IMR-90 (cell line): ENCODE measurements around the gene CEP20. TPM values are rescaled to one million over a fixed set of nuclear protein-coding genes. Genes with fewer than 3 reads are reported as not detected.
A peak's percentile ranks its signal among the peaks of the same experiment; 100 is the strongest.

ENCODE experiments used
- ATAC-seq: fragments of 200-7000 bp; cut with Tn5 transposase; 2 replicates; pipeline ENCODE4 v1.9.1; 2020; ENCODE audit warnings: low read depth, mild to moderate bottlenecking, moderate library complexity
- BruUV-seq: library from RNA; stranded (reverse); fragments of 400-500 nt; replicated peaks from 2 replicates; lab custom pipeline; 2021; lab: Mats Ljungman, UMichigan
- CTCF ChIA-PET: fragments of 300-600 bp; formaldehyde crosslinking; extraction: SDS; loops from one replicate; lab custom pipeline; 2021; ENCODE audit warnings: antibody characterized with exemption; lab: Yijun Ruan, JAX
- POLR2A ChIA-PET: fragments of 300-600 bp; sonication (Branson Sonifier 250); formaldehyde crosslinking; loops from one replicate; lab custom pipeline; 2022; ENCODE audit warnings: antibody characterized with exemption; ENCODE audit not compliant: unreplicated experiment; lab: Charles Lee
- DNase-seq: peaks from one replicate; pipeline ENCODE4 v3.0.0; 2013
- H2AFZ ChIP-seq: replicated peaks from 2 replicates; pipeline ENCODE3; 2013; ENCODE audit warnings: low read length, mild to moderate bottlenecking; ENCODE audit not compliant: poor library complexity
- H2AK5ac ChIP-seq: 2 replicates; pipeline ENCODE4 v1.6.1; 2013; ENCODE audit warnings: low read depth, low read length, inconsistent platforms
- H2AK9ac ChIP-seq: replicated peaks from 2 replicates; pipeline ENCODE3; 2013; ENCODE audit warnings: mild to moderate bottlenecking, low read depth, low read length, moderate library complexity; ENCODE audit not compliant: poor library complexity
- H2BK120ac ChIP-seq: 2 replicates; pipeline ENCODE4 v1.6.1; 2013; ENCODE audit warnings: low read depth, low read length, inconsistent platforms
- H2BK15ac ChIP-seq: 3 replicates; pipeline ENCODE4 v1.6.1; 2013; ENCODE audit warnings: low read depth, low read length, inconsistent platforms
- H2BK20ac ChIP-seq: 2 replicates; pipeline ENCODE4 v1.6.1; 2013; ENCODE audit warnings: low read depth, mild to moderate bottlenecking, inconsistent platforms, low read length, moderate library complexity
- H2BK5ac ChIP-seq: 2 replicates; pipeline ENCODE4 v1.6.1; 2013; ENCODE audit warnings: mild to moderate bottlenecking, low read depth, low read length, inconsistent platforms; ENCODE audit not compliant: poor library complexity, severe bottlenecking
- H3K14ac ChIP-seq: replicated peaks from 2 replicates; pipeline ENCODE4 v1.6.1; 2013; ENCODE audit warnings: low read depth, low read length, inconsistent platforms
- H3K18ac ChIP-seq: 2 replicates; pipeline ENCODE4 v1.6.1; 2013; ENCODE audit warnings: low read depth, low read length, control low read depth
- H3K23ac ChIP-seq: 2 replicates; pipeline ENCODE4 v1.6.1; 2013; ENCODE audit warnings: low read depth, low read length, inconsistent platforms
- H3K27ac ChIP-seq: 2 replicates; pipeline ENCODE4 v1.5.1; 2013; ENCODE audit warnings: mild to moderate bottlenecking, control low read depth, low read length; ENCODE audit not compliant: insufficient read depth
- H3K27me3 ChIP-seq: 2 replicates; pipeline ENCODE4 v1.6.1; 2013; ENCODE audit warnings: low read length; ENCODE audit not compliant: control insufficient read depth, insufficient read depth
- H3K36me3 ChIP-seq: 2 replicates; pipeline ENCODE4 v1.6.1; 2013; ENCODE audit warnings: low read length, mixed read lengths; ENCODE audit not compliant: control insufficient read depth, insufficient read depth
- H3K4ac ChIP-seq: 2 replicates; pipeline ENCODE4 v1.6.1; 2013; ENCODE audit warnings: low read depth, low read length, inconsistent platforms
- H3K4me1 ChIP-seq: 2 replicates; pipeline ENCODE4 v1.6.1; 2013; ENCODE audit warnings: low read length, mixed read lengths; ENCODE audit not compliant: control insufficient read depth, insufficient read depth
- H3K4me2 ChIP-seq: 2 replicates; pipeline ENCODE4 v1.6.1; 2013; ENCODE audit warnings: low read depth, mild to moderate bottlenecking, control low read depth, low read length, moderate library complexity
- H3K4me3 ChIP-seq: 2 replicates; pipeline ENCODE4 v1.5.1; 2013; ENCODE audit warnings: low read depth, mild to moderate bottlenecking, control low read depth, low read length, moderate library complexity; ENCODE audit not compliant: insufficient read depth
- H3K56ac ChIP-seq: 2 replicates; pipeline ENCODE4 v1.6.1; 2013; ENCODE audit warnings: low read length, inconsistent platforms; ENCODE audit not compliant: insufficient read depth; ENCODE audit errors: extremely low read depth
- H3K79me1 ChIP-seq, 2 experiments: 2 replicates each; pipeline ENCODE4 v1.6.1; 2013; ENCODE audit warnings: low read length in 2 of 2, inconsistent platforms in 1 of 2, low read depth in 1 of 2
- H3K9ac ChIP-seq: 2 replicates; pipeline ENCODE4 v1.6.1; 2013; ENCODE audit warnings: low read depth, low read length, control low read depth
- H3K9me1 ChIP-seq: 2 replicates; pipeline ENCODE4 v1.6.1; 2013; ENCODE audit warnings: low read length, inconsistent platforms; ENCODE audit not compliant: insufficient read depth
- H3K9me3 ChIP-seq: 2 replicates; pipeline ENCODE4 v1.6.1; 2013; ENCODE audit warnings: low read length; ENCODE audit not compliant: control insufficient read depth, insufficient read depth
- H4K20me1 ChIP-seq: 2 replicates; pipeline ENCODE4 v1.6.1; 2013; ENCODE audit warnings: low read length, inconsistent platforms; ENCODE audit not compliant: insufficient read depth
- H4K5ac ChIP-seq: 2 replicates; pipeline ENCODE4 v1.6.1; 2013; ENCODE audit warnings: mild to moderate bottlenecking, low read depth, low read length, control low read depth
- H4K8ac ChIP-seq, 2 experiments: 2 replicates each; pipeline ENCODE4 v1.6.1; 2013; ENCODE audit warnings: low read depth in 2 of 2, low read length in 2 of 2, control low read depth in 1 of 2, inconsistent platforms in 1 of 2
- H4K91ac ChIP-seq: 2 replicates; pipeline ENCODE4 v1.6.1; 2013; ENCODE audit warnings: low read depth, low read length, inconsistent platforms; ENCODE audit not compliant: insufficient read depth
- CEBPB ChIP-seq: IDR thresholded peaks from 2 replicates; pipeline ENCODE4 v1.6.1; 2012; ENCODE audit warnings: low read depth, low read length, improper control_type of control experiment
- RCOR1 ChIP-seq: IDR thresholded peaks from 2 replicates; pipeline ENCODE4 v1.6.1; 2012; ENCODE audit warnings: mild to moderate bottlenecking, low read length, improper control_type of control experiment; ENCODE audit not compliant: insufficient replicate concordance
- USF2 ChIP-seq: fragments of 150-350 bp; IDR thresholded peaks from 2 replicates; pipeline ENCODE4 v1.6.1; 2017; ENCODE audit warnings: mild to moderate bottlenecking, antibody characterized with exemption, low read length, low read depth
- dilution Hi-C: fragments of 300-500 bp; cut with HindIII; formaldehyde crosslinking; loops from one replicate; pipeline ENCODE4 v1.14.3; 2018; ENCODE audit warnings: low sequenced_read_pairs; ENCODE audit not compliant: unreplicated experiment
- in situ Hi-C: fragments of 300-500 bp; cut with MboI; formaldehyde crosslinking; loops from 3 replicates; pipeline ENCODE4 v1.14.3; 2019; ENCODE audit warnings: low sequenced_read_pairs, inconsistent platforms, mixed read lengths
- intact Hi-C: fragments of 100-400 bp; cut with micrococcal nuclease; formaldehyde crosslinking; loops from 2 replicates; pipeline ENCODE4 v1.10.0; 2022
- microRNA-seq, 2 experiments: library from miRNA; stranded (forward) in 1 of 2; unstranded in 1 of 2; fragments of 10-50 nt in 1 of 2; fragments of <30 nt in 1 of 2; gene quantifications in 1 of 2; microRNA quantifications in 1 of 2; one replicate each; pipeline versions ENCODE3 to v1.1.0; 2013 to 2020; ENCODE audit not compliant: insufficient read depth in 1 of 2, insufficient read length in 1 of 2, unreplicated experiment in 1 of 2
- polyA plus RNA-seq, 3 experiments: library from polyadenylated mRNA; depleted of rRNA; stranded (reverse); fragments of >200 nt; gene quantifications; 2 replicates each; pipeline ENCODE4 v1.2.3, GENCODE V29; 2012; ENCODE audit warnings: low replicate concordance in 1 of 3
- small RNA-seq, 5 experiments: library from RNA; depleted of rRNA; stranded (forward); fragments of <200 nt; gene quantifications; one replicate each; pipeline ENCODE3, GENCODE V24; 2012
- total RNA-seq: library from RNA; depleted of rRNA; stranded (reverse); fragments of >200 nt; gene quantifications from 2 replicates; pipeline ENCODE4 v1.2.3, GENCODE V29; 2012; rRNA removed

CEP20 gene
- total and polyA plus RNA-seq, 2 of the 4 experiments (the other 2 are of a cell fraction) = 28.8 to 40.1 TPM

DNA sequence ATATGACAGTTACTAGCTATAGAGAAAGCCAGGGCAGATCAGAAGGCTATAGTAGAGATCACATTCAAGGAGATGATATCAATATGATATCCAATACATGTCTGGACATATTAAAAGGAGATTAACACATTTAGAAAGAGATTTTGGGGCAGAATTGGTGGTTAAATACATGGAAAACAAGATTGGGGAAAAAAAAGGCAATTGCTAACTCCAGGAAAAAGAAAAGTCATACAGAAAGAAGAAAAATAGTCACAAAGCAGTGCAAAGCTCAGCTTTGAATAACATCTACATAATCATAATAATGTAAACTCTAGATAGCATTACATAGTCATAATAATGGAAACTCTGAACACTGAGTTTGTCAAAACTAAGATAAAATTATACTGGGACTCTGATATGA, 72.2 kb downstream of the CEP20 start:
- H3K36me3 ChIP-seq = no peaks in the 10 kb centered on the region
- H3K14ac ChIP-seq = no peak overlapping the region
- H3K18ac ChIP-seq = no peak overlapping the region
- no peaks in the 10 kb centered on the region for H4K20me1 ChIP-seq
- no peaks in the 10 kb centered on the region; the same call in 1 of the 2 replicates for H3K9me1 ChIP-seq
- no peak overlapping the region for H2BK5ac ChIP-seq
- H3K23ac ChIP-seq = no peak overlapping the region
- peaks cover 7% of the 10 kb centered on the region; the same call in 1 of the 2 replicates for H3K27me3 ChIP-seq
- no peak overlapping the region for H2AFZ ChIP-seq
- ChIA-PET CTCF (interaction anchor here (0.6 kb wide), 1 partner anchor 220 kb away, joined by 4 read pairs; no protein-coding TSS in a partner anchor), POLR2A (no interaction called here)
- no peak overlapping the region for H4K5ac ChIP-seq
- peaks cover under 1% of the 10 kb centered on the region; the same call in 1 of the 2 replicates for H3K9me3 ChIP-seq
- no peak for DNase-seq
- H2AK9ac ChIP-seq = no peak overlapping the region
- H2BK120ac ChIP-seq = no peak overlapping the region
- no peak overlapping the region for H3K9ac ChIP-seq
- in situ Hi-C loops = no loop called here
- H3K56ac ChIP-seq = no peak overlapping the region
- H3K4ac ChIP-seq = no peak overlapping the region
- BruUV-seq = no TSS peak
- H3K4me3 ChIP-seq = no peak overlapping the region
- no peak for TF ChIP-seq CEBPB
- TF ChIP-seq RCOR1 = peak; percentile 38
- TF ChIP-seq USF2 = no peak
- H2BK20ac ChIP-seq = no peak overlapping the region
- H3K79me1 ChIP-seq = no peaks in the 10 kb centered on the region
- dilution Hi-C loops = no loop called here
- intact Hi-C loops = no loop called here
- H3K27ac ChIP-seq = no peak overlapping the region
- peaks cover 7% of the 10 kb centered on the region; the same call in 1 of the 2 replicates for H3K4me1 ChIP-seq
- no peak overlapping the region for H2BK15ac ChIP-seq
- H2AK5ac ChIP-seq = no peak overlapping the region
- H4K8ac ChIP-seq = no peak overlapping the region
- H4K91ac ChIP-seq = no peak overlapping the region
- H3K4me2 ChIP-seq = no peak overlapping the region
- no peak for ATAC-seq

Small RNAs within 50 kb of the gene (microRNA-seq; reads per million reads assigned to microRNA genes)
- gene RNU6-213P (ENCODE audit: insufficient read depth, insufficient read length) = not detected

Small RNAs within 50 kb of the gene (small RNA-seq; reads per million reads assigned to genes)
- 0 to 14.5 (median 0.08) reads per million in 5 experiments for gene RNU6-213P

Other genes starting within 250 kb of the CEP20 start
- 7.8 and 9.0 TPM in 2 replicates for gene MARF1, start 245.4 kb downstream of the CEP20 start, total RNA-seq
- gene MARF1, start 245.4 kb downstream of the CEP20 start, polyA plus RNA-seq (2012; rRNA removed) = 11.5 and 12.9 TPM in 2 replicates
- 29.2 and 34.4 TPM in 2 replicates for gene NDE1, start 238.4 kb downstream of the CEP20 start, total RNA-seq
- gene NDE1, start 238.4 kb downstream of the CEP20 start, polyA plus RNA-seq (2012; rRNA removed) = 17.3 and 22.7 TPM in 2 replicates
- gene MYH11, start 31.6 kb downstream of the CEP20 start, total RNA-seq = under 0.01 TPM in 2 replicates
- gene MYH11, start 31.6 kb downstream of the CEP20 start, polyA plus RNA-seq (2012; rRNA removed) = 0.03 and 0.12 TPM in 2 replicates
- 34.4 and 39.4 TPM in 2 replicates for gene ABCC1, start 61.0 kb upstream of the CEP20 start, total RNA-seq
- 61.8 and 66.0 TPM in 2 replicates for gene ABCC1, start 61.0 kb upstream of the CEP20 start, polyA plus RNA-seq (2012; rRNA removed)